Stimulated activated naive CD8-positive, alpha-beta T cell treated with anti-CD3 and anti-CD28 coated beads, Interleukin-15, amount 100 ng/mL, for 72 hours (primary cell): ENCODE data around the gene DUSP7.
A peak's percentile ranks its signal among the peaks of the same experiment; 100 is the strongest.
"Not testable (repeated sequence)": the region's sequence is repeated elsewhere in the genome, so short reads cannot be mapped to it uniquely, and the experiment has no call there.

Experiments
- ATAC-seq: fragments of 150-1000 bp; cut with Tn5 transposase; 2 replicates; pipeline ENCODE4 v1.10.0; 2021; ENCODE audit warnings: mild to moderate bottlenecking, moderate library complexity
- DNase-seq, 2 donors: peaks; one replicate each; pipeline ENCODE4 v3.0.0; 2021 to 2022
- H3K27ac Mint-ChIP-seq, 2 donors: one replicate each; pipeline ENCODE4 v1.8.0; 2022; ENCODE audit warnings: mild to moderate bottlenecking in 2 of 2, mixed read lengths in 2 of 2, moderate library complexity in 2 of 2
- H3K27me3 Mint-ChIP-seq: one replicate; pipeline ENCODE4 v1.8.0; 2022; ENCODE audit warnings: mixed read lengths
- H3K4me1 Mint-ChIP-seq: one replicate; pipeline ENCODE4 v1.8.0; 2022; ENCODE audit warnings: mild to moderate bottlenecking, mixed read lengths
- H3K4me3 Mint-ChIP-seq, 2 donors: one replicate each; pipeline ENCODE4 v1.8.0; 2022; ENCODE audit warnings: mild to moderate bottlenecking in 2 of 2, mixed read lengths in 2 of 2, moderate library complexity in 1 of 2
- H3K9me3 Mint-ChIP-seq, 2 donors: one replicate each; pipeline ENCODE4 v1.8.0; 2022; ENCODE audit warnings: mixed read lengths in 2 of 2

The DUSP7 gene

DNA sequence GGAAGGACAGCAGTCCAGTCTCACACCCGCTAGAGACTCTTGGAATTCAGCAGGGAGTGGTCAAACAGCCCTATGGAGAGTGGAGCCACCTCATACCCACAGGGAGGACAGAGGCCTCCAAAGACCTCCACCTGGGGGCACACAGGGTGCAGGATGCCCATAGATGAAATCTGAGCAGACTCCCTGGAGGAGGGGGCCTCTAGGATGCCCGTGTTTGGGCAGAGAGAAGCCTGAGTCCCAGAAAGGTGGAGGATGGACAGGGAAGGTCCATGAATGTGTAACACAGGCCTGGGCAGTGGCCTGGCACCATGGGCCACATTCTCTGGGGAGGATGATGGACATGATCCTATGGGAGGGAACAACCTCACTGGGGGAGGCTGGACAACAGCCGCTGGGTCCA lies 21.7 kb downstream of the DUSP7 start:
- peak overlapping the region in 1 of 2 donors; percentile 31 for H3K27ac Mint-ChIP-seq
- no peaks in the 10 kb centered on the region for H3K27me3 Mint-ChIP-seq
- DNase-seq (no peak), ATAC-seq (no peak)
- no peak overlapping the region for H3K4me3 Mint-ChIP-seq
- no peaks in the 10 kb centered on the region for H3K9me3 Mint-ChIP-seq
- no peaks in the 10 kb centered on the region for H3K4me1 Mint-ChIP-seq

DNA sequence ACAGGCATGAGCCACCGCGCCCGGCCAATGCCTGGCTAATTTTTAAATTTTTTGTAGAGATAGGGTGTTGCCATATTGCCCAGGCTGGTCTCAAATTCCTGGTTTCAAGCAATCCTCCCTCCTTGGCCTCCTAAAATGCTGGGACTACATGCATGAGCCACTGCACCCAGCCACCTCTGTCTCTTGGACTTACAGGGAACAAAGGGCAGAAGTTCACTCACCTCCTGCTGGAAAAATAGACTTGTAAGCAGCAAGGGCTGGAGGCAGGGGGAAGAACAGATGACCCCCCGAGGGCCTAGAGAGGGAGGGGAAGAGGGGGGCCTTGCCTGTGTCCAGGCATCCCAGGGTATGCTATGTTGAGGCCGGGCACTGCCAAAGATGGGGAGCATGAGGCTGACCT lies 22.2 kb downstream of the DUSP7 start:
- ATAC-seq, result no peak
- Mint-ChIP-seq H3K27ac (peak overlapping the region in 1 of 2 donors; percentile 54), H3K27me3 (no peaks in the 10 kb centered on the region), H3K4me3 (no peak overlapping the region), H3K4me1 (no peaks in the 10 kb centered on the region), H3K9me3 (no peaks in the 10 kb centered on the region)
- DNase-seq, result no peak

DNA sequence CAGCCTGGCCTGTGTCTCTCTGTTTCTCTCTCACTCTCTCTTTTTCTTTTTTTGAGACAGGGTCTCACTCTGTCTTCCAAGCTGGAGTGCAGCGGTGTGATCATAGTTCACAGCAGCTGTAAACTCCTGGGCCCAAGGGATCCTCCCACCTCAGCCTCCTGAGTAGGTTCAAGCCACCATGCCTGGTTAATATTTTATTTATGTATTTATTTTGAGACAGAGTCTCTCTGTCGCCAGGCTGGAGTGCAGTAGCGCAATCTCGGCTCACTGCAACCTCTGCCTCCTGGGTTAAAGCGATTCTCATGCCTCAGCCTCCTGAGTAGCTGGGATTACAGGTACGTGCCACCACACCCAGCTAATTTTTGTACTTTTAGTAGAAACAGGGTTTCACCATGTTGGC lies 22.6 kb downstream of the DUSP7 start:
- not testable (repeated sequence) for H3K4me3 Mint-ChIP-seq, H3K4me1 Mint-ChIP-seq, H3K9me3 Mint-ChIP-seq, DNase-seq, H3K27me3 Mint-ChIP-seq, H3K27ac Mint-ChIP-seq, ATAC-seq

DNA sequence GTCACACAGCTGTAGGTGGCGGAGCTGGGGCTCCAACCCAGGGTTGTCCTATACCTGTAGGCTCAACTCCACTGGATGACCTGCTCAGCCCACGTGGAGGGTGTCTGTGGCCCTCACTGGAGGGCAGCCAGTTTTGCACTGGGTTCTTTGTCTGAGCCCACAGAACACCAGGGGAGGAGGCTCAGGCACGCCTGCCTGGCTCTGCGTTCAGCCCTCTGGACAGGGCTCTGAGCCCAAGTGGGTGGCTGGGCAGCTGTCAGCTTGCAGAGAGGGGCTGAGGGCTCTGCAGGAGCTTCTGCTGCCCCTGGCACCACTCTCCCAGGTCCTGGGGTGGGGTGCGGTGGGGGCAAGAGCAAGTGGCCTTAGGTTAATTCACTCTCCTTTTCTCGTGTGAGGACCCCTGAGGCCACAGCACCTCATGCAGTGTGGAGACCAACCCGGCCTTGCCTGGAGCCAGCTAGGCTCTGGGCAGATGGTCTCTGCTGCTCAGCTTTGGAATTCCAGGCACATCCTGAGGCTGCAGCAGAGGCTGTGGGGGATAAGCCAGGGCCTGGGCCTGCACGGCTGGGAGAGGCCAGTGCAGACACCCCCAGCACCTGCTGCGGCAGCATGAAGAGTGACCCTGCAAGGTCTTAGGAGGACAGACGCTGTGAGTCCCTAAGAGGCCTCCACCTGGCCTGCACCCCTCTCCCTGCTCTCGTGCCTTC lies 23.5 kb downstream of the DUSP7 start:
- H3K27me3 Mint-ChIP-seq, result no peaks in the 10 kb centered on the region
- H3K27ac Mint-ChIP-seq, result no peak overlapping the region
- no peak for DNase-seq
- no peak for ATAC-seq
- H3K4me3 Mint-ChIP-seq, result no peak overlapping the region
- H3K9me3 Mint-ChIP-seq, result no peaks in the 10 kb centered on the region
- H3K4me1 Mint-ChIP-seq, result no peaks in the 10 kb centered on the region

DNA sequence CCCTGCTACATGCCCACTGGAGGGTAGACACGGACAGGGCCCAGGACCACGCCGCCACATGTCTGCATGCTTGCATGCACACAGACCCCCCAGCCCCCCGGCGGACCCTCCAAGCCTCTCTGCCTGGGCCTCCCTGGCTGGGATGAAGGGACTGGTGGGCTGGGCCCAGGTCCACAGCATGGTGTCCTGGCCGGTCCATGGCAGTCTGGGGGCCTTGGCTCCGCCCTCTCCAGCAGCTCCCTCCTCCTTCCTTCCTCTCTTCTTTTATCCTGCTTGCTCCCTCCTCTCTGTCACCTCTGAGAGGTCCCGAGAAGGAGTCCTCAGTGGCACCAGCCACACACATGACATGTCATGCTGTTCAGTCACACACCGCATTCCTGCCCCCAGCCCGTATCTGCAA lies 24.5 kb downstream of the DUSP7 start:
- Mint-ChIP-seq H3K9me3 (no peaks in the 10 kb centered on the region), H3K4me3 (no peak overlapping the region)
- ATAC-seq, result peak; percentile 22

DNA sequence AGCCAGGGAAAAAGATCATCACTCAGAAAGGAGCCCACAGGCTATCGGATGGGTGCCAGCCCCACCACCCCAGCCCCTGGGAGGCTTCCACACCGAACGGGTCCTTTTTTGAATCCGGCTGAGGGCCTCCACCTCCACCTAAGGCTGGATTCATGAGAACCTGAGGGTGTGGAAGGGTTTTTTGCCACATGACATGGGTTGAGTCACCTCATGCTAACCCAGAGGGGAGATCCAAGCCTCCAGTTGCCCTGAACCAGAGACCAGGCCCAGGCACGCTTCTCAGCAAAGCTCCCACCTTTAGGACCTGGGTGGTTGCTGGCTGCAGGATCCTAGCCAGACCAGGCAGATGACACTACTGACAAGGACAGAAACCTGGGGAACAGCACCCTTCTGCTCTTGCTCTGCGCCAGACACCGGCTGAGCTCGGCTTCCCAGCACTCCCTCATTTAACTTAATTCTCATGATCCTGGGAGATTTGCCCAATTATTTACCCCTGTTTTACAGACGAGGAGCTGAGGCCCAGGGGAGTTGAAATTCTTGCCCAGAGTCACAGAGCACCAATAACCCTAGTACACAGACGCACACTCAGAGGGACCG lies 25.6 kb downstream of the DUSP7 start:
- Mint-ChIP-seq H3K27ac (peak overlapping the region in 1 of 2 donors; percentile 46), H3K27me3 (no peaks in the 10 kb centered on the region), H3K4me3 (no peak overlapping the region), H3K4me1 (no peaks in the 10 kb centered on the region), H3K9me3 (no peaks in the 10 kb centered on the region)
- ATAC-seq, result no peak
- no peak for DNase-seq

More for the DNA sequence above, 24.5 kb downstream of the DUSP7 start:
- H3K27me3 Mint-ChIP-seq, result no peaks in the 10 kb centered on the region
- peak overlapping the region in 1 of 2 donors; percentile 55 for H3K27ac Mint-ChIP-seq
- no peak for DNase-seq
- H3K4me1 Mint-ChIP-seq, result no peaks in the 10 kb centered on the region

DNA sequence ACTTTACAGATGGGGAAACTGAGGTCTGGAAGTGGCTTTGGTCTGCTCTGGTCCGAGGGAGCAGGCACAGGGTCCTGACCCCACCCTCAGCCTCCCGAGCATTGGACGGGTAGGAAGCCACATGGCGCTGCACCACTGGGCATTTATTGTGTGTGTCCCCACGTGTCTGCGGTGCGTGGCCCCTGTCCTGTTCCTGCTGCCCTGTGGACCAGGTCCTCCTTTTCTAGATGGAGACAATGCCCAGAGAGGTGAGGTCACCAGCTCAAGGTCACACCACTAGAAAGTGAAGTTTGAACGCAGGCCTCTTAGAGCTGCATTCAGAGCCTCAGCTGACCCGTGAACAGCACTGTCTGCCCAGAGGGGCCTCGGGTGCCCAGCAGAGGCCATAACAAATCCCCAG lies 26.8 kb downstream of the DUSP7 start:
- Mint-ChIP-seq H3K9me3 (no peaks in the 10 kb centered on the region), H3K27me3 (no peaks in the 10 kb centered on the region)
- no peak for ATAC-seq

DNA sequence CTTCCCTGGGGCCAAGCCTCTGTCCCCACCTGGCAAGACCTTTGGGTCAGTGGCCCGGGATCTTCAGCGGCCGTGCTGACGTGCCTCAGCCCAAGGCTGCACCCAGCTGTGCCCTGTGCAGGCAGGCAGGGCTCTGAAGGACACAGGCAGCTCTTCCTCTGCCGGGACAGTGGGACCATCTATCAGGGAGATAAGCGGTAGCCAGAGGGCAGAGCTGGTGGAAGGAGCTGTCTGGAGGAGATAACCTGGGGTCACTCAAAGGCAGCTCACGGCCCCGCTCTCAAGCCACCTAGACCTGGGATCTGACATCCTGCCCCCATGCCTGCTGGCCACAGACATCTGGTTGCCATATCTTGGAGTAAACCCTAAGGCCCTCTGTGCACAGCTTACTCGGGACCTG lies 27.3 kb downstream of the DUSP7 start:
- Mint-ChIP-seq H3K4me1 (no peaks in the 10 kb centered on the region), H3K27me3 (no peaks in the 10 kb centered on the region), H3K27ac (no peak overlapping the region), H3K4me3 (no peak overlapping the region), H3K9me3 (no peaks in the 10 kb centered on the region)
- ATAC-seq, result no peak
- no peak for DNase-seq

More for the DNA sequence above, 26.8 kb downstream of the DUSP7 start:
- Mint-ChIP-seq H3K4me3 (no peak overlapping the region), H3K27ac (no peak overlapping the region), H3K4me1 (no peaks in the 10 kb centered on the region)
- no peak for DNase-seq

DNA sequence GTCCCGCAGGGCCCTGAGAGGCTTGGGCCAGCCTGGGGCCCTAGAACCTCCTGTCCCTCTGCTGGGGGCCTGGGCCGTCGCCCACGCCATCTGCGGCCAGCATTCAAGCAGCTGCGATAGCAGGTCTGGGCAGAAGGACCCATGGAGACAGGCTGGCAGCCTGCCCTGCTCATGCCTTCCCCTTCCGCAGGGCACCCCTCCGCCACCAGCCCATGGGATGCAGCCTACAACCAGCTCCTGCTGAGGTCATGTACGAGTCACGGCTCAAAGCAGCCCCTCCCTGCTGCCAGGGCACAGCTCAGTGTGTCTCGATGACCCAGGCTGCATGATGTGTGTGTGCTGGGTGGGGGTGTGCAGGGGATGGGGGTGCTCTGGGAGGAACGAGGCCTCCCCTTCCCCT lies 27.8 kb downstream of the DUSP7 start:
- H3K27ac Mint-ChIP-seq, result no peak overlapping the region
- no peaks in the 10 kb centered on the region for H3K27me3 Mint-ChIP-seq
- no peaks in the 10 kb centered on the region for H3K9me3 Mint-ChIP-seq
- ATAC-seq (no peak), DNase-seq (no peak)
- H3K4me3 Mint-ChIP-seq, result no peak overlapping the region
- H3K4me1 Mint-ChIP-seq, result no peaks in the 10 kb centered on the region

DNA sequence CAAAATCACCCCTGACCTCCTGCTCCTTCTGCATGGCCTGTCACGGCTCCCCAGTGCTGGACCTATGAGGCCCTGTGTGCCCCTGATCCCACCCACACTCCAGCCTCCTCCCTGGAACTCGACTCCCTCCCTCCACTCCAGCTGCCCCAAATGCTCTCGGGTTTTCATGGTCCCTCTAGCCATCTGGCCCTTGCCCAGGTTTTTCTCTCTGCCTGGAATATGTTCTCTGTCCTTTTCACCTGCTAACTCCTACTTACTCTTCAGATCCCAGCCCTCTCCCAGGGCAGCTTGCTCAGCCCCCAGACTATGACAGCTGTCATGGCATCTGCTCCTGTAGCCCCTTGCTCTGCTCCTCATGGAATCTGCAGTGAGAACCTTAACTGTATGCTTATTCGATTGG lies 30.3 kb downstream of the DUSP7 start:
- Mint-ChIP-seq H3K4me3 (no peak overlapping the region), H3K4me1 (no peaks in the 10 kb centered on the region), H3K27me3 (no peaks in the 10 kb centered on the region), H3K27ac (no peak overlapping the region), H3K9me3 (no peaks in the 10 kb centered on the region)
- ATAC-seq (no peak), DNase-seq (no peak)

DNA sequence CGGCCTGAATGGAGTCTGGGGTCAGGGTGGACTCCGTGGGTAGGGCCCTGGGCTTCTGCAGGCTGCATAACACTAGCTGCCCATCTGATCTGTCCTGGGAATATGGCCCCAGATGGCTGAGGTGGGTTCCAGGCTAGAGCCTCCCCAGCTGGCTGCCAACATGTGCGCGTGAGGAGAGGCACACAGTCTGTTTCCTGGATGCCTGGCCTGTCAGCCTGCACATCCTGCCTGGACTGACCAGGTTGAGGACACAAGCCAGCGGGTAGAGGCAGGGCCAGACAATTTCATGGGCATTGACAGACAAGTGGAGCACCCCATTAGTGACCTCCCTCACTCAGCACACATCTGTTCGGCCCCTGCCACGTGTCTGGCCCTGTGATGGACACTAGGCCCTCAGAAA lies 30.9 kb downstream of the DUSP7 start:
- no peak overlapping the region for H3K4me3 Mint-ChIP-seq
- no peaks in the 10 kb centered on the region for H3K27me3 Mint-ChIP-seq
- ATAC-seq (no peak), DNase-seq (no peak)
- H3K9me3 Mint-ChIP-seq, result no peaks in the 10 kb centered on the region
- H3K4me1 Mint-ChIP-seq, result no peaks in the 10 kb centered on the region
- no peak overlapping the region for H3K27ac Mint-ChIP-seq

DNA sequence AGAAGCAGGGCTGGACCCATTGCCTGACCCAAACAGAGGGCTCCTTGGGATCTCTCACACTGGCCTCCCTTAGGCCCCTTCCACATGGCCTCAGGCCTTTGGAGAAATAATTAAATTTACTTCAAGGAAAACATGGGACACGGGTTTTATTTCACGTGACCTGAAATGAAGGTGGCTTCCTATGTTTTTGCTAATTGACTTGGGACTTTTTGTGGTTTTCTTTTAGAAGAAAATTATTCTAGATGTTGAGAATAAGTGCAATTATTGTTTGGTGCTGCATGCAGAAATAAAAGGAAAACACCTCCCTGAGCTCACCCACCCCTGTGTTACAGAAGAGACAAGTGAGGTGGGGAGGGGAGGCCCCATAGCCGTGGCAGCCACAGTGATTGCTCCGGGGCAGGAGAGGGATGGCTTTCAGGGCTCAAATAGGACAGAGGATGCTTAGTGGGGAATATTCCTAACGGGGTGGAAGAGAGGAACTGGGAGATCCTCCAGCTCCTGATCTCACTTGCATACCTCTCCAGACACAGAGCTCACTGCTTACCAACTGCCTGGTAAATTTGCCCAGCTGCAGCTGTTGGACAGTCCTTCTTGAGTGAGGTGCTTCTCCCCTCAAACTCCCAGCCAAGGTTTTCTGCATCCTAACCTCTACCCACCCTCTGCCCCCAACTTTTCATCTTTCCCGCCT lies 31.5 kb downstream of the DUSP7 start:
- Mint-ChIP-seq H3K4me3 (no peak overlapping the region), H3K9me3 (no peaks in the 10 kb centered on the region), H3K4me1 (no peaks in the 10 kb centered on the region), H3K27ac (no peak overlapping the region), H3K27me3 (no peaks in the 10 kb centered on the region)
- DNase-seq (no peak), ATAC-seq (no peak)

DNA sequence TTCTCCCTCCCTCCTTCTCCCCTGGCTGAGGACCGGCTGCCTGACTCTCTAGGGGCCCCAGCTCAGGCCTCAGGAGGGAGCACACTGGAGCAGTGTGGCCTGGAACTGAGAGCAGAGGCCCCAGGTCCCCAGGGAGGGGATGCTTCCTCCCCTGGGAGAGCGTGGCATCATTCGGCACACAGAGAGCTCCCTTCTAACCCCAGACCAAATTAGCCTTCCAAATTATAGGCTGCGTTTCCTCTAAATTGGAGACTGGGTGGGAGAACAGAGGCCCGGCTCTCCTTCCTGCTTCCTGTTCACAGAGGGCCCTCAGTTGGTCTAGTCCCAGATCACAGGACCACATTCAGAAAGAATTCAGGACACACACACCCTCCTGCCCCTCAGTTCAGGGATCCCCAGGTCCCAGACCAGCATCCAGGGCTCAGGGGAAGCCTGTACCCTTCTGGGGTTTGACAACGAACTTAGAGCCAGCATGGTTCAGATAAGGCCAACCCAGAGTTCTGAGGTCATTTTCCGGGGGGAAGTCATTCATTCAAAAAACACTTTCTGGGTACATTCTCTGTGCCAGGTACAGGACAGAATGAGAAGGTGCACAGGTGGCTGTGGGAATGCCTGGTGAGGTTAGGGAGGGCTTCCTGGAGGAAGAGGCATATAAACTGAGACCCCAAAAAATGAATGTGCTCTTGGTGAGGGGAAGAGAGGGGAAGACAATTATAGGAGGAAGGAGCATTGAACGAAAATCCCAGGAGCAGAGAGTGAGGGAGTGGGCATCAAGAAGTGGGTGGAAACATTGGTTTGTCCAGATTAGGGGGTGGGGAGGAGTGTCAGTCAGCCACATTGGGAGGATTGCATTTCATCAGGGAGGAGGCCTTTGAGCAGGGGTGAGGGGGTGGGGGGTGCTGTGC lies 32.3 kb downstream of the DUSP7 start:
- no peak for DNase-seq
- Mint-ChIP-seq H3K4me3 (no peak overlapping the region), H3K27ac (peak overlapping the region in 1 of 2 donors; percentile 7), H3K4me1 (no peaks in the 10 kb centered on the region), H3K9me3 (no peaks in the 10 kb centered on the region), H3K27me3 (no peaks in the 10 kb centered on the region)
- no peak for ATAC-seq

DNA sequence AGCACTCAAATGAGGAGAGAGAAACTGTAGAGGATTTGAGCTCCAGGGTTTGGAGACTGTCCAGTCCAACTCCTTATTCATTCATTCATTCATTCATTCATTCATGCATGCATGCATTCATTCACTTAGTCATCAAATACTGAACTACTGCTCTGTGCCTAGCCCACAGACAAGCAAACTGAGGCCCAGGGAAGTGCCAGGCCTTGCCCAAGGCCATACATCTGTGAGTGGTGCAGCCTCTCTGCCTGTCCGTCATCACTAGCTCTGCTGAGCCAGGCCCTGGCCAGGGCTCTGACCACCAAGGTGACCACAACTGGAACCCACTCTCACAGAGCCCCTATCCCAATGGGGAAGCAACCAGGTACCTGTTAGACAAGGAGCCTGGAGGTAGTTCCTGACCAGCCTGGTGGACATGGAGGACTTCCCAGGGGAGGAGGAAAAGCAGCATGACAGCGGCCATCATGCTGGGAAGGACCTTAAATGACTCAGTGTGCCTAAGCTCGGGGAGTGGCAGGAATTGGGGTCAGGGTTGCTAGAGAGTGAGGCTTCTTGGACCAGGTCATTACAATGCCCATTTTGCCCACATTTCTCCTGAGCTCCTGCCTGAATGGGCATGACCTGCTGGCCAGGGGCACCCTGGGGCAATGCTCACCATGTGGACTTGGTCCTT lies 33.1 kb downstream of the DUSP7 start:
- DNase-seq (no peak), ATAC-seq (no peak)
- no peaks in the 10 kb centered on the region for H3K4me1 Mint-ChIP-seq
- H3K9me3 Mint-ChIP-seq, result no peaks in the 10 kb centered on the region
- H3K27me3 Mint-ChIP-seq, result no peaks in the 10 kb centered on the region
- no peak overlapping the region for H3K4me3 Mint-ChIP-seq
- peak overlapping the region in 1 of 2 donors; percentile 68 for H3K27ac Mint-ChIP-seq
